GM18507 (cell line): ENCODE results near the gene PCDH20.
"Not testable (repeated sequence)": the region's sequence is repeated elsewhere in the genome, so short reads cannot be mapped to it uniquely, and the experiment has no call there.

Experiments used
- DNase-seq: peaks from one replicate; pipeline ENCODE4 v3.0.0; 2011; ENCODE audit warnings: low read depth; ENCODE audit not compliant: insufficient read length; ENCODE audit errors: extremely low spot score
- FAIRE-seq: peaks from 2 replicates; lab custom pipeline; 2011; peaks lifted over from hg19 to GRCh38; lab: Jason Lieb, UNC

The PCDH20 gene

GRCh38 chr13:61415749-61416148 lies at the start of gene PCDH20:
Gene PCDH20, minus strand, starts transcription at chr13:61415849. Its CDS starts 691 bp downstream, at chr13:61415158.
- DNase-seq (no peak), FAIRE-seq (no peak)

- no peak for DNase-seq
- no peak for FAIRE-seq
Measured at GRCh38 chr13:61463024-61463423, 47.4 kb upstream of the PCDH20 start.

GRCh38 chr13:61453121-61453520 lies 37.5 kb upstream of the PCDH20 start:
- DNase-seq = no peak
- FAIRE-seq = no peak

GRCh38 chr13:61432029-61432428 lies 16.4 kb upstream of the PCDH20 start:
- DNase-seq (no peak), FAIRE-seq (no peak)

- FAIRE-seq (no peak), DNase-seq (no peak)
Measured at GRCh38 chr13:61423915-61424314, 8.3 kb upstream of the PCDH20 start.

GRCh38 chr13:61417086-61417570 lies 1.5 kb upstream of the PCDH20 start:
- no peak for FAIRE-seq

GRCh38 chr13:61415058-61415721 lies 459 bp downstream of the PCDH20 start:
- DNase-seq (no peak), FAIRE-seq (no peak)

More at GRCh38 chr13:61417086-61417570, 1.5 kb upstream of the PCDH20 start:
- DNase-seq = no peak

- no peak for DNase-seq
Measured at GRCh38 chr13:61414686-61415057, 977 bp downstream of the PCDH20 start.

GRCh38 chr13:61413572-61414535 lies 1.8 kb downstream of the PCDH20 start:
- no peak for DNase-seq
- FAIRE-seq = no peak

More at GRCh38 chr13:61414686-61415057, 977 bp downstream of the PCDH20 start:
- FAIRE-seq = no peak

GRCh38 chr13:61410669-61411297 lies 4.9 kb downstream of the PCDH20 start:
- FAIRE-seq (no peak), DNase-seq (no peak)

- no peak for FAIRE-seq
Measured at GRCh38 chr13:61410266-61410665, 5.4 kb downstream of the PCDH20 start.

GRCh38 chr13:61408571-61408970 lies 7.1 kb downstream of the PCDH20 start:
- FAIRE-seq (no peak), DNase-seq (no peak)

More at GRCh38 chr13:61410266-61410665, 5.4 kb downstream of the PCDH20 start:
- DNase-seq = no peak

- FAIRE-seq = no peak
Measured at GRCh38 chr13:61406275-61406674, 9.4 kb downstream of the PCDH20 start.

GRCh38 chr13:61396121-61396520 lies 19.5 kb downstream of the PCDH20 start:
- DNase-seq = no peak

More at GRCh38 chr13:61406275-61406674, 9.4 kb downstream of the PCDH20 start:
- DNase-seq = no peak

GRCh38 chr13:61391426-61391825 lies 24.2 kb downstream of the PCDH20 start:
- no peak for FAIRE-seq

More at GRCh38 chr13:61396121-61396520, 19.5 kb downstream of the PCDH20 start:
- no peak for FAIRE-seq

GRCh38 chr13:61387694-61388093 lies 28.0 kb downstream of the PCDH20 start:
- FAIRE-seq (no peak), DNase-seq (no peak)

More at GRCh38 chr13:61391426-61391825, 24.2 kb downstream of the PCDH20 start:
- DNase-seq = no peak

GRCh38 chr13:61383111-61383510 lies 32.5 kb downstream of the PCDH20 start:
- FAIRE-seq = no peak
- DNase-seq = no peak

- DNase-seq (no peak), FAIRE-seq (no peak)
Measured at GRCh38 chr13:61370520-61370919, 45.1 kb downstream of the PCDH20 start.

- DNase-seq, FAIRE-seq: not testable (repeated sequence)
Measured at GRCh38 chr13:61364690-61365089, 51.0 kb downstream of the PCDH20 start.

- DNase-seq (no peak), FAIRE-seq (no peak)
Measured at GRCh38 chr13:61362522-61362921, 53.1 kb downstream of the PCDH20 start.
